Transverse colon (tissue), 4 donors: ENCODE measurements around the gene CIB1.

Experiments
- POLR2A ChIP-seq: fragments of 450-650 bp; IDR thresholded peaks from one replicate; pipeline ENCODE4 v1.6.1; 2016; ENCODE audit warnings: antibody characterized with exemption, mild to moderate bottlenecking, moderate library complexity
- POLR2AphosphoS5 ChIP-seq, 3 donors: sonication (generic); formaldehyde crosslinking; IDR thresholded peaks; one replicate each; pipeline ENCODE4 v1.6.1; 2016; ENCODE audit warnings: antibody characterized with exemption in 3 of 3
- TF ChIP-seq, protein P1 (sequence below), 5 experiments: fragments of 200-600 bp in 3 of 5; fragments of 450-650 bp in 2 of 5; sonication (generic) in 3 of 5; IDR thresholded peaks; 1 replicate in 2 of 5; 2 replicates in 3 of 5; pipeline ENCODE4 v1.5.1; 2016 to 2017; ENCODE audit warnings: antibody characterized with exemption in 5 of 5, inconsistent platforms in 3 of 5, mild to moderate bottlenecking in 2 of 5, moderate library complexity in 1 of 5

DNA sequence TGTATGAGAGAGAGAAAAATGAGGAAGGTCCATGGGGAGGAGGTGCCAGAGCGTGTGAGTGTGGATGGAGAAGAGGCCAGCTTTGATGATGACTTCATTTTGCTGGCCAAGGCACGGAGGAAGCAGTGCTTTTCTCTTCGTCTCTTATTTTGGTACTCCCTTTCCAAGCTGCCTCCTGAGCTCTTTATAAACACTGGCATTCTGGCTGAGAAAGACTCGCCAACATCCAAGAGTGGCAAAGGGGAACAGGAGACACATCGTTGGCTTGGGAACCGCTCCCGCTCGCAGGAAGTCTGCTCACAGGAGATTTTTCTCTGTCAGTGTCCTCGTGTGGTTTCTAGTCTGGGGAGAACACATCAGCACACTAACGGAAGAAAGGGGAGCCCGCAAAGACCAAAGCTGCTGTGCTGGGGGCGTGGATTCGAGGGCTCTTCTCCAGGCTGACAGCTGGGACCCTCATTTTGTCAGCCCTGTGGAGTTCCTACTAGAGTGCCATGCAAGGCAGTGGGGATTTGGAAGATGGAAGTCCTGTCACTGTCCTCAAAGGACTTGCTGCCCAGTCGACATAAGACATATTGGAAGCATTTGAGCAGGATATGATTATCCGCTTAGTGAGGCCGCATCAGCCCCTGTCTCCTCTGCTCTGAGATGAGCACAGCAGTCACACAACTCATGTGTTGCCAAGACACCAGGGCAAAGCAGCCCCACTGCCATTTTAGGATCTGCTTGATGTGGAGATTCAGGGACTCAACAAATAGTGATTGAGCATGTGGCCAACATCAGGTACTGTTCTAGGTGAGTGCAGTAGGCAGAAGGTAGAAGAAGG, 40.6 kb downstream of the CIB1 start:
- TF ChIP-seq, protein P1, sequence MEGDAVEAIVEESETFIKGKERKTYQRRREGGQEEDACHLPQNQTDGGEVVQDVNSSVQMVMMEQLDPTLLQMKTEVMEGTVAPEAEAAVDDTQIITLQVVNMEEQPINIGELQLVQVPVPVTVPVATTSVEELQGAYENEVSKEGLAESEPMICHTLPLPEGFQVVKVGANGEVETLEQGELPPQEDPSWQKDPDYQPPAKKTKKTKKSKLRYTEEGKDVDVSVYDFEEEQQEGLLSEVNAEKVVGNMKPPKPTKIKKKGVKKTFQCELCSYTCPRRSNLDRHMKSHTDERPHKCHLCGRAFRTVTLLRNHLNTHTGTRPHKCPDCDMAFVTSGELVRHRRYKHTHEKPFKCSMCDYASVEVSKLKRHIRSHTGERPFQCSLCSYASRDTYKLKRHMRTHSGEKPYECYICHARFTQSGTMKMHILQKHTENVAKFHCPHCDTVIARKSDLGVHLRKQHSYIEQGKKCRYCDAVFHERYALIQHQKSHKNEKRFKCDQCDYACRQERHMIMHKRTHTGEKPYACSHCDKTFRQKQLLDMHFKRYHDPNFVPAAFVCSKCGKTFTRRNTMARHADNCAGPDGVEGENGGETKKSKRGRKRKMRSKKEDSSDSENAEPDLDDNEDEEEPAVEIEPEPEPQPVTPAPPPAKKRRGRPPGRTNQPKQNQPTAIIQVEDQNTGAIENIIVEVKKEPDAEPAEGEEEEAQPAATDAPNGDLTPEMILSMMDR (IDR thresholded peaks at IDR 0.05) = no peak
- TF ChIP-seq POLR2AphosphoS5 (IDR thresholded peaks at IDR 0.05) (peak in 2 of 3 donors; percentile 7 to 30), POLR2A (no peak)
